Natural killer cell treated with Interleukin-12 subunit alpha and Interleukin-12 subunit beta and Interleukin-15 and Interleukin-18, amount 100 ng/mL, for 72 hours (primary cell): Measurements from ENCODE around the gene PLEKHG4. TPM values are rescaled to one million over a fixed set of nuclear protein-coding genes. Genes with fewer than 3 reads are reported as not detected.
A peak's percentile ranks its signal among the peaks of the same experiment; 100 is the strongest.

Source experiments
- ATAC-seq, 2 donors: fragments of 150-1000 bp; cut with Tn5 transposase in 1 of 2; sonication (Bioruptor Pico), chemical (Tn5 transposase) in 1 of 2; 2 replicates each; pipeline ENCODE4 v1.10.0; 2021
- DNase-seq: peaks from one replicate; pipeline ENCODE4 v3.0.0; 2022; ENCODE audit warnings: low spot score
- H3K27ac Mint-ChIP-seq, 2 donors: 1 replicate in 1 of 2; 2 replicates in 1 of 2; pipeline ENCODE4 v1.8.0; 2022; ENCODE audit warnings: mixed read lengths in 2 of 2, mild to moderate bottlenecking in 1 of 2, moderate library complexity in 1 of 2
- H3K27me3 Mint-ChIP-seq, 2 donors: 1 replicate in 1 of 2; 2 replicates in 1 of 2; pipeline ENCODE4 v1.8.0; 2022; ENCODE audit warnings: mixed read lengths in 2 of 2
- H3K36me3 Mint-ChIP-seq: one replicate; pipeline ENCODE4 v1.8.0; 2022; ENCODE audit warnings: mixed read lengths
- H3K4me1 Mint-ChIP-seq, 2 donors: 1 replicate in 1 of 2; 2 replicates in 1 of 2; pipeline ENCODE4 v1.8.0; 2022; ENCODE audit warnings: low read depth in 2 of 2, mixed read lengths in 2 of 2, mild to moderate bottlenecking in 1 of 2
- H3K4me3 Mint-ChIP-seq: one replicate; pipeline ENCODE4 v1.8.0; 2022; ENCODE audit warnings: mixed read lengths
- H3K9me3 Mint-ChIP-seq: 2 replicates; pipeline ENCODE4 v1.8.0; 2022; ENCODE audit warnings: mixed read lengths
- total RNA-seq, 2 donors: library from RNA; stranded (reverse); gene quantifications; one replicate each; pipeline ENCODE4 v1.2.3, GENCODE V29; 2022

Gene PLEKHG4
- total RNA-seq, 2 donors from 2014 or later = 5.8 to 8.7 TPM

- ATAC-seq = no peak
- Mint-ChIP-seq H3K36me3 (no peaks in the 10 kb centered on the region), H3K9me3 (no peaks in the 10 kb centered on the region), H3K4me3 (peak overlapping the region; percentile 99), H3K4me1 (peaks cover 29% of the 10 kb centered on the region in 2 donors), H3K27me3 (peaks cover 14% of the 10 kb centered on the region in 2 donors), H3K27ac (peak overlapping the region; percentile 45 to 96)
- no peak for DNase-seq
Observed at GRCh38 chr16:67249178-67250044, 29.9 kb upstream of the PLEKHG4 start.

GRCh38 chr16:67250045-67250327 is 29.3 kb upstream of the PLEKHG4 start:
- Mint-ChIP-seq H3K4me1 (peaks cover 23 to 25% of the 10 kb centered on the region in 2 donors), H3K27me3 (peaks cover 14% of the 10 kb centered on the region in 2 donors), H3K9me3 (no peaks in the 10 kb centered on the region), H3K4me3 (peak overlapping the region; percentile 99), H3K36me3 (no peaks in the 10 kb centered on the region), H3K27ac (no peak overlapping the region)
- ATAC-seq = no peak
- no peak for DNase-seq

- Mint-ChIP-seq H3K27me3 (peaks cover 14% of the 10 kb centered on the region in 2 donors), H3K36me3 (no peaks in the 10 kb centered on the region), H3K4me3 (no peak overlapping the region), H3K4me1 (peaks cover 13 to 15% of the 10 kb centered on the region in 2 donors), H3K27ac (no peak overlapping the region), H3K9me3 (no peaks in the 10 kb centered on the region)
- ATAC-seq (no peak), DNase-seq (no peak)
Observed at GRCh38 chr16:67252609-67253497, 26.5 kb upstream of the PLEKHG4 start.

- Mint-ChIP-seq H3K36me3 (no peaks in the 10 kb centered on the region), H3K9me3 (no peaks in the 10 kb centered on the region), H3K4me3 (no peak overlapping the region), H3K4me1 (peaks cover 0 to under 1% of the 10 kb centered on the region in 2 donors), H3K27ac (no peak overlapping the region), H3K27me3 (peaks cover 6 to 7% of the 10 kb centered on the region in 2 donors)
- no peak for DNase-seq
- ATAC-seq = no peak
Observed at GRCh38 chr16:67254801-67255552, 24.4 kb upstream of the PLEKHG4 start.

- peaks cover 0 to 2% of the 10 kb centered on the region in 2 donors for H3K27me3 Mint-ChIP-seq
- no peaks in the 10 kb centered on the region for H3K9me3 Mint-ChIP-seq
- no peaks in the 10 kb centered on the region for H3K36me3 Mint-ChIP-seq
- H3K4me1 Mint-ChIP-seq = no peaks in the 10 kb centered on the region
- ATAC-seq = no peak
- no peak overlapping the region for H3K27ac Mint-ChIP-seq
- no peak for DNase-seq
- no peak overlapping the region for H3K4me3 Mint-ChIP-seq
Observed at GRCh38 chr16:67255553-67256221, 23.6 kb upstream of the PLEKHG4 start.

GRCh38 chr16:67256701-67257230 is 22.6 kb upstream of the PLEKHG4 start:
- DNase-seq (no peak), ATAC-seq (no peak)
- Mint-ChIP-seq H3K36me3 (no peaks in the 10 kb centered on the region), H3K27ac (no peak overlapping the region), H3K9me3 (no peaks in the 10 kb centered on the region), H3K4me3 (no peak overlapping the region), H3K27me3 (peaks cover 0 to 2% of the 10 kb centered on the region in 2 donors), H3K4me1 (no peaks in the 10 kb centered on the region)

- ATAC-seq (no peak), DNase-seq (no peak)
- Mint-ChIP-seq H3K4me3 (no peak overlapping the region), H3K9me3 (no peaks in the 10 kb centered on the region), H3K4me1 (no peaks in the 10 kb centered on the region), H3K27ac (no peak overlapping the region), H3K36me3 (no peaks in the 10 kb centered on the region), H3K27me3 (peaks cover 5 to 8% of the 10 kb centered on the region in 2 donors)
Observed at GRCh38 chr16:67257486-67258160, 21.7 kb upstream of the PLEKHG4 start.

GRCh38 chr16:67258161-67258835 is 21.0 kb upstream of the PLEKHG4 start:
- no peak for ATAC-seq
- Mint-ChIP-seq H3K4me1 (no peaks in the 10 kb centered on the region), H3K27me3 (peaks cover 9 to 15% of the 10 kb centered on the region in 2 donors), H3K4me3 (no peak overlapping the region), H3K36me3 (no peaks in the 10 kb centered on the region), H3K9me3 (no peaks in the 10 kb centered on the region), H3K27ac (no peak overlapping the region)
- DNase-seq = no peak

GRCh38 chr16:67259705-67260104 is 19.6 kb upstream of the PLEKHG4 start:
- Mint-ChIP-seq H3K4me3 (no peak overlapping the region), H3K27me3 (peaks cover 12 to 18% of the 10 kb centered on the region in 2 donors), H3K4me1 (no peaks in the 10 kb centered on the region), H3K27ac (no peak overlapping the region), H3K36me3 (no peaks in the 10 kb centered on the region), H3K9me3 (no peaks in the 10 kb centered on the region)
- no peak for DNase-seq
- no peak for ATAC-seq

- H3K27me3 Mint-ChIP-seq = peaks cover 12 to 18% of the 10 kb centered on the region in 2 donors
- no peak overlapping the region for H3K4me3 Mint-ChIP-seq
- DNase-seq (no peak), ATAC-seq (peak in 1 of 2 donors; percentile 34)
- H3K9me3 Mint-ChIP-seq = no peaks in the 10 kb centered on the region
- no peaks in the 10 kb centered on the region for H3K36me3 Mint-ChIP-seq
- H3K4me1 Mint-ChIP-seq = no peaks in the 10 kb centered on the region
- no peak overlapping the region for H3K27ac Mint-ChIP-seq
Observed at GRCh38 chr16:67260426-67261063, 18.8 kb upstream of the PLEKHG4 start.

- H3K36me3 Mint-ChIP-seq = no peaks in the 10 kb centered on the region
- H3K27ac Mint-ChIP-seq = no peak overlapping the region
- H3K9me3 Mint-ChIP-seq = no peaks in the 10 kb centered on the region
- ATAC-seq (no peak), DNase-seq (no peak)
- H3K4me3 Mint-ChIP-seq = no peak overlapping the region
- peaks cover 12 to 18% of the 10 kb centered on the region in 2 donors for H3K27me3 Mint-ChIP-seq
- no peaks in the 10 kb centered on the region for H3K4me1 Mint-ChIP-seq
Observed at GRCh38 chr16:67263201-67263600, 16.1 kb upstream of the PLEKHG4 start.

- Mint-ChIP-seq H3K4me3 (no peak overlapping the region), H3K36me3 (no peaks in the 10 kb centered on the region), H3K27ac (no peak overlapping the region), H3K4me1 (no peaks in the 10 kb centered on the region), H3K27me3 (peaks cover 12 to 18% of the 10 kb centered on the region in 2 donors), H3K9me3 (no peaks in the 10 kb centered on the region)
- no peak for ATAC-seq
- DNase-seq = no peak
Observed at GRCh38 chr16:67264277-67264676, 15.1 kb upstream of the PLEKHG4 start.
